Neural progenitor cell (in vitro differentiated cells): ENCODE measurements around the gene ST6GALNAC2.

Experiments used
- EZH2phosphoT487 ChIP-seq: fragments of 200-600 bp; sonication (generic); IDR thresholded peaks from 2 replicates; pipeline ENCODE4 v1.6.1; 2017; ENCODE audit warnings: antibody characterized with exemption
- TF ChIP-seq, protein P1 (sequence below): fragments of 200-600 bp; sonication (generic); IDR thresholded peaks from 2 replicates; pipeline ENCODE4 v1.5.1; 2017; ENCODE audit warnings: antibody characterized with exemption, mild to moderate bottlenecking

DNA sequence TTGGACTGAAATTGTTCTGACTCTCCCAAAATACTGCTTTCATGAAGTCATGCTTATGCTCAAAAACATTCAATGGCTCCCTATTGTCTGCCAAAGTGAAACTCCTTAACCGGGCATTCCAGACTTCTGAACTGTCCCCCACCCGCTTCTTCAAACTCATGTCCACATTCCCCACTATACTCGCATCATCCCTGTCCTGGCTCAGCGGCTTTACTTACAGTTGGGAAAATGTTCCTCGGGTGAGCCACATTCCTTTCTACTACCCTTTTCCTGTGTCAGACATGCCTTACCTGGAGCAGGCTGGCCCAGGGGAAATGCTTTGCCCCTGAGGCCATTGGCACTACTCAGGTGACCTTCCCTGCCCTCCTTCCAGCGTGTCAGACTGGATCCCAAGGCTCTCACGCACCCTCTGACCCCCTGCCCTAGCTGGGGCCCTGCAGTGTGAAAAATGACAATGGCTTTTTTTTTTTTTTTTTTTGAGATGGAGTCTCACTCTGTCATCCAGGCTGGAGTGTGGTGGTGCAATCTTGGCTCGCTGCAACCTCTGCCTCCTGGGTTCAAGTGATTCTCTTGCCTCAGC is 53.5 kb downstream of the ST6GALNAC2 start:
- TF ChIP-seq, protein P1, sequence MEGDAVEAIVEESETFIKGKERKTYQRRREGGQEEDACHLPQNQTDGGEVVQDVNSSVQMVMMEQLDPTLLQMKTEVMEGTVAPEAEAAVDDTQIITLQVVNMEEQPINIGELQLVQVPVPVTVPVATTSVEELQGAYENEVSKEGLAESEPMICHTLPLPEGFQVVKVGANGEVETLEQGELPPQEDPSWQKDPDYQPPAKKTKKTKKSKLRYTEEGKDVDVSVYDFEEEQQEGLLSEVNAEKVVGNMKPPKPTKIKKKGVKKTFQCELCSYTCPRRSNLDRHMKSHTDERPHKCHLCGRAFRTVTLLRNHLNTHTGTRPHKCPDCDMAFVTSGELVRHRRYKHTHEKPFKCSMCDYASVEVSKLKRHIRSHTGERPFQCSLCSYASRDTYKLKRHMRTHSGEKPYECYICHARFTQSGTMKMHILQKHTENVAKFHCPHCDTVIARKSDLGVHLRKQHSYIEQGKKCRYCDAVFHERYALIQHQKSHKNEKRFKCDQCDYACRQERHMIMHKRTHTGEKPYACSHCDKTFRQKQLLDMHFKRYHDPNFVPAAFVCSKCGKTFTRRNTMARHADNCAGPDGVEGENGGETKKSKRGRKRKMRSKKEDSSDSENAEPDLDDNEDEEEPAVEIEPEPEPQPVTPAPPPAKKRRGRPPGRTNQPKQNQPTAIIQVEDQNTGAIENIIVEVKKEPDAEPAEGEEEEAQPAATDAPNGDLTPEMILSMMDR: no peak
- TF ChIP-seq EZH2phosphoT487: no peak
